ENCODE results near the gene LCT. TPM values are rescaled to one million over a fixed set of nuclear protein-coding genes. Genes with fewer than 3 reads are reported as not detected.

The LCT gene
- under 0.01 TPM in 1 of 2 replicates, not detected in the other for total RNA-seq

GRCh38 chr2:135836596-135837270 is at the start of gene LCT:
Gene LCT (minus strand): TSS chr2:135837184. CDS start chr2:135837169, 15 bp downstream.

DNA sequence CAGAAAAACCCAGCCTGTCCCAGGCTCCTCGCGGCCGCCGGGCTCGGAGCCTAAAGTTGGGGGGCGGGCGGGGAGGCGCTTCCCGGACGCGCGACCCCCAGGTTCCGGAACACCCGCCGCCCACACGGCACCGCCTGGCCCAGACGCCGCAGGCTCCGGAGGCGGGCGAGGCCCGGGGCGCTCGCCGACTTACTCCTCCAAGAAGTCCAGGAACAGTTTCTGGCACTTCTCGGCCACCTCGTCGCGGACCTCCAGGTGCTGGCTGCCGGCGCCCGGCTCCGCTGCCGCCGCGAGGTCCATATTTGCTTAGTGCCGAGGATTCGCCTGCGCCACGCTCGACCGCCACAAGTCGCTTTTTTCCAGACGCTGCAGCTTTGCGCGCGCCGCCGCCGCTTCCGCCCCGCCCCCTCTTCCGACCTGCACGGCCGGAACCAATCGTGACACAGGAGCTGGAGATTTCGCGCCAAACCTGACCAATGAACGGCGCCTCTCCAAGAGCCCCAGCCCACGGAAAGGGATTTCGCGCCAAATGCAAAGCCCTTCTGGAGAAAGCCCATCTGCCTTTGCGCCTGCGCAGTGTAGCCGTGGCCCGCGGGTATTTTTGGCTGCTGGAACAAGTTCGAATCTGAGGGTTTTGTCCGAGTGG is 39.2 kb upstream of the LCT start, which contains the start of gene MCM6:
Gene MCM6 (minus strand): TSS at position 378 of the 646 bp plus-strand sequence. CDS start 78 bp downstream, at position 300.

DNA sequence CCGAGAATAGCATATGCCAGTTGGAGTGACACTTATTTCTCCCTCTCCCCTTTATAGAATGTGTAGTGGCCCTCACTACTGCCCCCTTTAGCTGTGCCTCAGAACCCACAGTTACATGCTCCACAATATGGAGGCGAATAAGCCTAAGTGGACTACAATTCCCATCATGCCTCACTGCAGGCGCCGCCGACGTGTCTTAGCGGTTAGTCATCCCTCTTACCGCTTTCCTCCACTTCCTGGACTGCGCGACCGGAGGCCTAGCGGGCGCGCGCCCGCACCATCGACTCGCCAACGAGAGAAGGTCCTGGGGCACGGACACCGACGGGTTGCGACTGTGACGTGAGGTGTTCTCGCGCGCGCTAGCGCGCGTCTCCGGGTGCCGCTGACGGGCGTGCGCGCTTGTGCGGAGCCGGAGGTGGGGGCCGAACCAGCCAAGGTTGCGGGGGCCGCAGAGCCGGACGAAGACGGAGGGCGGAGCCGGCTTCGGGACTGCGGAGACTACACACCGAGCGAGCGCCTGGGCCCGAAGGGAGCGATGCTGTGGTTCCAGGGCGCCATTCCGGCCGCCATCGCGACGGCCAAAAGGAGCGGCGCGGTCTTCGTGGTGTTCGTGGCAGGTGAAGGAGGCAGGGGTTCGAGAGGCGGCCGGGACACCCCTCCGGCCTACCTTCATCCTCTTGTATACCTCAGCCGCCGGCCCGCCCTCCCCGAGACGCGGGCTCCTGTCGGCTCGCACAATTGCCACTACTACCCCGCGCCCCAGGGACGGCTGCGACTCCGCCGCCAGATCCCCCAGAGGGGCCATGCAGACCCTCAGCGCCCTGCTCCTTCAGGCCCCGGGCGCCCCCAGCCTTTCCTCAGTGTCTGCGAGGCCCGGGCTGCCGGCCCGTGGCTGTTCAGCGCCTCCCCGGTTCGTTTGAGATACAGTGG is 95.3 kb downstream of the LCT start, which contains the start of gene UBXN4:
Gene UBXN4 (plus strand): TSS at position 461 of the 930 bp plus-strand sequence. CDS start 75 bp downstream, at position 536.

Small RNAs within 50 kb of the gene (small RNA-seq; reads per million reads assigned to genes)
- not detected for gene RF00019

Other genes starting within 250 kb of the LCT start
- 44.8 and 55.4 TPM in 2 replicates for gene UBXN4, start 95.3 kb downstream of the LCT start, total RNA-seq
- gene MCM6, start 39.3 kb upstream of the LCT start, total RNA-seq = 8.1 and 8.6 TPM in 2 replicates
- gene DARS1, start 148.4 kb upstream of the LCT start, total RNA-seq = 74.6 and 95.8 TPM in 2 replicates